ENCODE measurements around the gene SLC7A5.
"Not testable (repeated sequence)": the region's sequence is repeated elsewhere in the genome, so short reads cannot be mapped to it uniquely, and the experiment has no call there.

Gene SLC7A5

DNA sequence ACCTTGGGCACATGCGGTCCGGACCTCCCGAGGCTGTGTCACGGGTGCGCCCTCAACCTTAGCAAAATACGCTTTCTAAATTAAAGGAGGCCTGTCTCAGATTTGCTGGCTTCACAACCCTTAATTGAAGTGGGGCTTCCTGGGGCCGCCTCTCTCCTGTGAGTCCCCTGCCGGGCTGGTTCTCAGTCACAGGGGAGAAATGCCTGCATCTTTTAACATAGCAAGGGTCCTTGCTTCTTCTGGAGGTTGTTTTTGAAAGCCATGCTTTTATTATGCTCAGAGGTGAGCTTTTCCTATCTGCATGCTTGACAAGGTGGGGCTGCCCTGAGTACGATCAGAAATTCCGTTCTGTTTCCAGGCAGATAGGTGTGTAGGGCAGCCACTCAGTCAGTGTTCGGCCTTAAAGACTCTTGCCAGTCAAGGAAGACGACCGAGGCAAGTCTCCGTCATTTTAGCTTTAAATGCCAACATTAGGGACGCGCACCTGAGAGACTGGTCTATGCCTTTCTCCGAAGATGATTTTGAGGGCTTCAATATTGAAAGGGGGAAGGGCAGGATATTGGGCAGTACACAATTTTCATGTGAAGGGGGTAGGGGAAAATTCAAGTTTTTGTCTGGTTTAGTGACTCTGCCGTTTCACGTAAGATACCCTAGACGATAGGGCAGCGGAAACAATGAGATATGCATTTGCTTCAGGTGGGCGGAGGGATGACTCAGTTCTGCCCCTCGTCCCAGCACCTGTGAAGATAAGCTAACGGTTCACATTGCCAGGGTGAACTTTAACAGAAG is 5.5 kb upstream of the SLC7A5 start:
- no peak for DNase-seq (ENCODE audit: extremely low read depth, insufficient read length)
- Histone ChIP-seq H3K4me3 (replicated peaks; ENCODE audit: low read depth, low read length) (no peak overlapping the region), H3K36me3 (ENCODE audit: control insufficient read depth, insufficient read depth, low read length) (no peaks in the 10 kb centered on the region), H3K27me3 (replicated peaks; ENCODE audit: control insufficient read depth, insufficient read depth, low read length) (no peaks in the 10 kb centered on the region)
- TF ChIP-seq, protein P1, sequence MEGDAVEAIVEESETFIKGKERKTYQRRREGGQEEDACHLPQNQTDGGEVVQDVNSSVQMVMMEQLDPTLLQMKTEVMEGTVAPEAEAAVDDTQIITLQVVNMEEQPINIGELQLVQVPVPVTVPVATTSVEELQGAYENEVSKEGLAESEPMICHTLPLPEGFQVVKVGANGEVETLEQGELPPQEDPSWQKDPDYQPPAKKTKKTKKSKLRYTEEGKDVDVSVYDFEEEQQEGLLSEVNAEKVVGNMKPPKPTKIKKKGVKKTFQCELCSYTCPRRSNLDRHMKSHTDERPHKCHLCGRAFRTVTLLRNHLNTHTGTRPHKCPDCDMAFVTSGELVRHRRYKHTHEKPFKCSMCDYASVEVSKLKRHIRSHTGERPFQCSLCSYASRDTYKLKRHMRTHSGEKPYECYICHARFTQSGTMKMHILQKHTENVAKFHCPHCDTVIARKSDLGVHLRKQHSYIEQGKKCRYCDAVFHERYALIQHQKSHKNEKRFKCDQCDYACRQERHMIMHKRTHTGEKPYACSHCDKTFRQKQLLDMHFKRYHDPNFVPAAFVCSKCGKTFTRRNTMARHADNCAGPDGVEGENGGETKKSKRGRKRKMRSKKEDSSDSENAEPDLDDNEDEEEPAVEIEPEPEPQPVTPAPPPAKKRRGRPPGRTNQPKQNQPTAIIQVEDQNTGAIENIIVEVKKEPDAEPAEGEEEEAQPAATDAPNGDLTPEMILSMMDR (IDR thresholded peaks at IDR 0.05; ENCODE audit: insufficient read depth, low read length, poor library complexity, severe bottlenecking): no peak

DNA sequence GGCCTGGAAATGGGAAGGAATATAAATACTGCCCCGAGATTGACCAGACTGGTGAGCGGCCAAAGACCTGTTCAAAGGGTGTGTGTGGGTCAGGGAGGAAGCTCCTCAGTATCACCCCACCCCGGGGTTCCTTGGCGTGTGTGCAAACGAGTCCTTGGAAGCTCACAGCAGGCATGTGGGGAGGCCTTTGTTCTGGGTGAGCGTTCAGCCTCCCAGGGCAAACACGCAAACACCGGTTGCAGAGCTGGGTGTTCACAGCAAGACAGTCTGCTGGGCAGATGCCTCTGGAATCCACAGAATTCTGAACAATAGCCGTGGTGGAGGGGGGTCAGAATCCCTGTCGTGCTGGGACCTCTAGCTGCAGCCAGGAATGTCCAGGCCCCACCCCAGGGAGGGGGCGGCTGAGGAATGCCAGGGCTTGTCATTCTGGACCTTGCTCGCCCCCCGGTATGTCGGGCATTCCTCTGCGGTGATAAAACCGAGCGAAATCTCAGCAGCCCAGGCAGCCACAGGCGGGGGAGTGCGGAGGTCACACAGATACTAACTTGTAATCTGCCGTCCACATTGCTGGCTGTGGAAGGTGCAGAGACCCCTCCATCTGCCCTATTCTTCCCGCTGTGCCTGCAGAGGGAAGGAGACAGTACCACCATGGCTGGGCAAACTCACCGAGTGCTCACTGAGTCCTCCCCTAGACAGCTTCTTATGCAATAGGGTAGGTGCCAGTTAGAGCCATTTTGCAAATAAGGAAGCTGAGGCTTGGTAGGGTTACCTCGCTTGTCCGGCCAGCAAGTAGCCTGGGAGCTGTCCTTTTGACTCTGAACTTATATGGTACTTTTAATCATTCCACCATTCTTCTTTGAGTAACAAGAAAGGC is 1.3 kb upstream of the SLC7A5 start:
- not testable (repeated sequence) for H3K27me3 ChIP-seq (replicated peaks; ENCODE audit: control insufficient read depth, insufficient read depth, low read length); DNase-seq (ENCODE audit: extremely low read depth, insufficient read length); H3K4me3 ChIP-seq (replicated peaks; ENCODE audit: low read depth, low read length); H3K36me3 ChIP-seq (ENCODE audit: control insufficient read depth, insufficient read depth, low read length)

DNA sequence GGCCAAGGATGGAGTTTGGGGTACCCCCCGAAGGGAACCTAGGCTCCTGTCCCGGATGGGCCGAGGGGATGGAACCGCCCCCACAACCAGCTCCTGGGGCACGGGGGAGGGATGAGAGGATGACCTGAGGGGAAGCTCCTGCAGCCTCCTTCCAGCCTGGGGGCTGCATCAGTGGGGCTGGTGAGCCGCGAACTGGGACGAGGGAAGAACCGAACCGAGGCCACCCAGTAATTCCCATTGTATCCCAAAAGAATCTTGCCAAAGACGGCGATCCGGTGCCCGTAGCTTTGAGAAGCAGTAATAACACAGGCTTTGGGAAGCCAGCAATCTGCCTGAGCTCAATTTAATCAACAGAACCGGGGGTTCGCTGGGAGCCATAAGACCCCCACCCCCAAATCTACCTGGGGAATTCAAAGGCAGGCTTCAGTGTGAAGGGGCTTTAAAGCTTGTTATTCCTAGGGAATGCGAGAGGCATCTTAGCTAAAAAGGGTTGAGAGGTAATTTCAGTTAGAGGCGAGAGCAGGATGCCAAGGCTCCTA is 641 bp upstream of the SLC7A5 start:
- not testable (repeated sequence) for H3K4me3 ChIP-seq (replicated peaks; ENCODE audit: low read depth, low read length); H3K36me3 ChIP-seq (ENCODE audit: control insufficient read depth, insufficient read depth, low read length); DNase-seq (ENCODE audit: extremely low read depth, insufficient read length); H3K27me3 ChIP-seq (replicated peaks; ENCODE audit: control insufficient read depth, insufficient read depth, low read length)

DNA sequence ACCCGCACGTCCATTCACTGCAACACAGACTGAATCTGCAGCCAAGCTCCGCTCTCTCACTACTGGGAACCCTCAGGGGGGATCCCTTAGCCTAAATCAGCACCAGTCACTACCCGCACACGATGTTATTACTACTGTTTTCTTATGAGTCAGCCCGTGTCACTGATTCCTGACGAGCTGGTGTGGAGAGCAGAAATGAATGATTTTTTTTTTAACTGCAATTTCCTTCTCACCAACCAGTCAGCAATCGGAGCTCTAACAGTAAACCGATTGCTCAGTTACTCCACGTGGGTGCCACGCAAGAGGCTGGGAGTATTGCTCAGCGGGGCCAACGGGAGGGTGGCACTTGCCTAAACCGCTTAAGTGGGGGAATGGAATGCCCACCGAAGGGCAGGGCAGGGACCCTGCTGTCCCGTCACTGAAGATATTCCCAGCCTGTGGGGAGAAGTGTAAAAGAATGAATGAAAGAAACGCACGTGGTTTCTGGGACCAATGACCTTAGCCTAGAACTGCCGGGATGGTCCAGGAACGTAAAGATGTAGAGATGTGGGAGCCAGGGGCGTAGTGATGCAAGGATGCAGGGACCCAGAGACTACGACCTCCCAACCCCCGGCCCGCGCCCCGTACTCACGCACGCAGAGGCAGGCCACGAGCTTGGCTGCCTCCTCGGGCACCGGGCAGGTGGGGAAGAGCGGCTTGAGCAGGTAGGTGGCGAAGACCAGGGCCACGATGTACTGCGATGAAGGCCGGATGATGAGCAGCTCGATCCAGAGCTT is 865 bp downstream of the SLC7A5 start:
- H3K36me3 ChIP-seq (ENCODE audit: control insufficient read depth, insufficient read depth, low read length); H3K27me3 ChIP-seq (replicated peaks; ENCODE audit: control insufficient read depth, insufficient read depth, low read length): not testable (repeated sequence)
- peak; percentile 70 for DNase-seq (ENCODE audit: extremely low read depth, insufficient read length)
- peak overlapping the region; percentile 65 for H3K4me3 ChIP-seq (replicated peaks; ENCODE audit: low read depth, low read length)

DNA sequence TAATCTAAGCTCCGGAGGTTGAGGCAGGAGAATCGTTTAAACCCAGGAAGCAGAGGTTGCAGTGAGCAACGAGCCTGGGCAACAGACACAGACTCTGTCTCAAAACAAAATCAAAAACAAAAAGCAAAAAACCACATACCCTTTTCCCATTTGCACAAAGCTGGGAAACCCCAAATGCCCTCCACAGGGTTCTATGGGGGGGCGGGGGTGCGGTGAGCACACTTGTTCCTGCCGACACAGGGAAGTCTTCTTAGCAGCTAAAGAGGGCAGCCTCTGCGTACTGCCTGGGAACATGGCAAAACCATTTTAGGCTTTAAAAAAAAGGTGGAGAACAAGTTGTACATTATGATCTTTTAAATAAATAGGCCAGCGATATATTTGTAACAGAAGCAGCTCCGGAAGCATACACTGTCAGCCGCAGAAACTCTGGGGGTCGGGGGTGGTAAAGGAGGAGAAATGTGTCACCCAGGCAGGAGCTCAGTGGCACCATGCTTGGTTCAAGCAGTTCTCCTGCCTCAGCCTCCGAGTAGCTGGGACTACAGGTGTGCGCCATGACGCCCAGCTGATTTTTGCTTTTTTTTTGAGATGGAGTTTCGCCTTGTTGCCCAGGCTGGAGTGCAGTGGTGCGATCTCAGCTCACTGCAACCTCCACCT is 3.3 kb downstream of the SLC7A5 start:
- H3K36me3 ChIP-seq (ENCODE audit: control insufficient read depth, insufficient read depth, low read length); H3K27me3 ChIP-seq (replicated peaks; ENCODE audit: control insufficient read depth, insufficient read depth, low read length); DNase-seq (ENCODE audit: extremely low read depth, insufficient read length): not testable (repeated sequence)
- H3K4me3 ChIP-seq (replicated peaks; ENCODE audit: low read depth, low read length): peak overlapping the region; percentile 58

DNA sequence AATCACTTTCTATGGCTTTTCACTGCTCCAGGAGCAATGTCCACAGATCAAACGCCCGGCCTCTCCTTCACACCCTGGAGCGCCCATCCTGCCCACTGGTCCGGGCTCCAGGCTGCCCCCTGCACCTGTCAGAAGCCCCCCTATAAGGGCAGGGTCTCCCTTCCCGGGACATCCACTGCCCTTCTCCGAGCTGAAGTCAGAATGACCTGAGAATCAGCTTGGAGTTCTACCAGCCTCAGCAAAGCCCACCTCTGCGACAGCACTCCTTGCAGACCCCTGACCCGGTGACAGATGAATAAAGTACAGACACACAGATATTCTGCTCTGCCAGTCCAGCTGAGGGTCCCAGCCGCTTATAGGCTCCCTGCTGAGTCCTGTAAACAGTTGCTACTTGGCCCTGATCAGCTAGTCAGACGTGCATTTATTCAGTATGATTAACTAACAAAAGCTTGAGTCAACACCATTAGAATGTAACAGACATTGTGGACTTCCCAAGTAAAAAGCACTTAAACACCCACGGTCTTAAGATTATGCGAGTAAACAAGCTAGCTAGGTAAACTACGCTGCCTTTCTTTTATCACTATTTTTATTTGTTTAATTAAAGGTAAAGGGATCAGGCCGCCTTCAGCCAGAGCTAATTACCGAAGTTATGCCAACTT is 4.8 kb downstream of the SLC7A5 start:
- TF ChIP-seq, protein P1 (IDR thresholded peaks at IDR 0.05; ENCODE audit: insufficient read depth, low read length, poor library complexity, severe bottlenecking): no peak
- H3K4me3 ChIP-seq (replicated peaks; ENCODE audit: low read depth, low read length): no peak overlapping the region
- DNase-seq (ENCODE audit: extremely low read depth, insufficient read length): no peak
- no peaks in the 10 kb centered on the region for H3K27me3 ChIP-seq (replicated peaks; ENCODE audit: control insufficient read depth, insufficient read depth, low read length)
- H3K36me3 ChIP-seq (ENCODE audit: control insufficient read depth, insufficient read depth, low read length): peaks cover 7% of the 10 kb centered on the region

DNA sequence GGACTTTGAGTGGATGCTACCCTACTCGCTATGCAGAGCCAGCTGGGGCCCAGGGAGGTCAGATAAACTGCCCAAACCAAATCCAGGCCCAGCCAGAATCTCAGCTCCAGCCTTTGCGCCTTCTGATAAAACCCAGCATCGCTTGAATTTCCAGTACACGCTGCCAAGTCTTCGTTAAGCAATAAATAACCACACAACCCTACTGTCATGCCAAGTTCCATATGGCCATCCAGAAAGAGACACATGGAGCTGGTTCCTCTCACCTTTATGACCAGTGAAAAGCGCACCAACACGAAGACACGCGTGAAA is 6.0 kb downstream of the SLC7A5 start:
- H3K27me3 ChIP-seq (replicated peaks; ENCODE audit: control insufficient read depth, insufficient read depth, low read length); DNase-seq (ENCODE audit: extremely low read depth, insufficient read length); H3K36me3 ChIP-seq (ENCODE audit: control insufficient read depth, insufficient read depth, low read length); H3K4me3 ChIP-seq (replicated peaks; ENCODE audit: low read depth, low read length): not testable (repeated sequence)

DNA sequence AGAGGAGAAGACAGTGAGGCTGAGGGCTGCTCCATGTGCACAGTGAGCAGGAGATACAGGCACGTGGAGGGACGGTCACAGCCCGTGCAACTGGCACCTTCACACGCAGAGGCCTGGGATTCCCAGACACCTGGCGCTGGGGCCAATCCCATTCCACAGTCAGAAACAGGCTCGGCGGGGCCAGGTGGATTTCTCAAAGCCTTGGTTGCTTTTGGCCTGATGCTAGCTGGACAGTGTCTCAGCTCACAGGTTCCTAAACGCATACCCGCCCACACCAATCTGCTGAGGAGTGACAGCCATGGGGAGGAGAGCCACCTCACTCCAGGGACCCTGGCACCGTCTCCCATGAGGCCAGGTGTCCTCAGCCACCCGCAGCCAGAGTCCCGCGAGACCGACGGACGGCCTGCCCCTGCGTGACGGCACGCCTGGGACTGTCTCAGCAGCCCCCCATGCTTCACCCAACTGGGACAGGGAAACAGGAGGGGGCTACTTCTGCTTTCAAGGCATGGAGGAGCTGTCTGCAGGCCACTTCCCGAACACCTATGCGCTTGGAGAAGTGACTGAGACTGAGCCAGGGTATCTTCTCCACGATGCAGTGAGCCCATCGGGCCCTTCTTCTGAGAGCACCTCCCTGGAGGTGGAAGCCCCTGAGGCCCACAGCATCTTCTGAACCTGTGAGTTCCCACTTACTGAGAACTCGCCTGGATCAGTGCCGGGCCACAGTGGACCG is 6.5 kb downstream of the SLC7A5 start:
- H3K36me3 ChIP-seq (ENCODE audit: control insufficient read depth, insufficient read depth, low read length); H3K4me3 ChIP-seq (replicated peaks; ENCODE audit: low read depth, low read length); DNase-seq (ENCODE audit: extremely low read depth, insufficient read length); H3K27me3 ChIP-seq (replicated peaks; ENCODE audit: control insufficient read depth, insufficient read depth, low read length): not testable (repeated sequence)

DNA sequence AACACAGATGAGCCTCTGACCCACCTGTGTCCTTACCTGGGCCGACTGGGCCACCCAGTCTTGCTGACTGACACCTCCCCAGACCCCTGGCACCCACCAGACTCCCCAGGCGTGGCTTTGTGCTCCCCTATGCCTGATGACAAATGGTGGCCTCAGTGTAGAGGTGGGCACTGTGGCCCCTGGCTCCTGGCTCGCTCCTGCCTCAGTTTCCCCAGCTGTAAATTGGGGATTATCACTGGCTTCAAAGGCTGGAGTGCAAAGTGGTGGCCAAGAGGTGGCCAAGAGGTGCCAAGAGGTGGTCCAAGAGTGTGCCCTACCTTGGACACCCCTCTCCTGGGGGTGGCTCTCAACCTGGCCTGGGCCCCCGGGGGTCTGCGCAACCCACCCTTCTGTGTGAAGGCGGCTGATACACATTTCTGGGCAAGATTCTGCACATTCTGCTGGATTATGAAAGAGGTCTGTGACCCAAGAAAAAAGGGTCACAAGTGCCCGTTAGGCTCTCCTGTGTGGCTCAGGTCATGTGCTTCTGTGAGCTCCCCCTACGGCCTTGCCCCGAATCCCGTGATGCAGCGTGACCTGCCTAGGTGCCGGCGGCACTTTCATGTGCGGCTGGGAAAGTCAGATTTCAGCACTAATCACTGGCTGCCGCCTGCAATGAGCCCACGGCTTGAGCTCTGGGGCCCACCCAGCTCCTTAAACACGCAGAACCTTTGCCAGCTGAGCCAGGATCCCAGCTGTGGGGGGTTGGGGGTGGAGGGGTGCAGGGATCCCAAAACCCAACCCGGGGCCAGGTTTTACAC is 7.8 kb downstream of the SLC7A5 start:
- H3K36me3 ChIP-seq (ENCODE audit: control insufficient read depth, insufficient read depth, low read length); H3K27me3 ChIP-seq (replicated peaks; ENCODE audit: control insufficient read depth, insufficient read depth, low read length); H3K4me3 ChIP-seq (replicated peaks; ENCODE audit: low read depth, low read length); DNase-seq (ENCODE audit: extremely low read depth, insufficient read length): not testable (repeated sequence)
